GM19455 (cell line): ENCODE measurements around the gene TTC19.
A peak's percentile ranks its signal among the peaks of the same experiment; 100 is the strongest.
"Not testable (repeated sequence)": the region's sequence is repeated elsewhere in the genome, so short reads cannot be mapped to it uniquely, and the experiment has no call there.

Experiments
- ATAC-seq: cut with Tn5 transposase; IDR thresholded peaks from one replicate; pipeline ENCODE4 v1.9.1; 2021; ENCODE audit not compliant: unreplicated experiment

Gene TTC19

DNA sequence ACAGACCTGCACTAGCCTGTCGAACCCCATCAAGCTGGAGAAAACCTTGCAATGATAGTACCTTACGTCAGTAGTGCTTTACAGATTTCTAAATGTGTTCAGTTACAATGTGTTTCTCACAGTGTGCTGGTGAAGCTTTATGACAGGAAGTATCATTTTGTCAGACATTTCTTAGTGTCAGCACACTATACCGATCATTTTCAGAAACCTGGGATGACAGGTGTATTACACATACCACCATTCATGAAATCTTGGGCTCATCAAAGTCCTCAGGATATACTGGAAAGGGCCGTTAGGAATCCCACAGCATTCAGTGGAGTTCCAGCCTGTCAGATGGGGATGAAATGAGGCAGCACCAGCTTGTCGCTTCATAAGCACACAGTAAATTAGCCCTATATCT is 27.3 kb downstream of the TTC19 start:
- ATAC-seq: no peak

GRCh38 chr17:16027708-16028584 is 28.3 kb downstream of the TTC19 start:
- peak; percentile 88 for ATAC-seq

GRCh38 chr17:16033729-16034349 is 34.2 kb downstream of the TTC19 start:
- ATAC-seq: no peak

DNA sequence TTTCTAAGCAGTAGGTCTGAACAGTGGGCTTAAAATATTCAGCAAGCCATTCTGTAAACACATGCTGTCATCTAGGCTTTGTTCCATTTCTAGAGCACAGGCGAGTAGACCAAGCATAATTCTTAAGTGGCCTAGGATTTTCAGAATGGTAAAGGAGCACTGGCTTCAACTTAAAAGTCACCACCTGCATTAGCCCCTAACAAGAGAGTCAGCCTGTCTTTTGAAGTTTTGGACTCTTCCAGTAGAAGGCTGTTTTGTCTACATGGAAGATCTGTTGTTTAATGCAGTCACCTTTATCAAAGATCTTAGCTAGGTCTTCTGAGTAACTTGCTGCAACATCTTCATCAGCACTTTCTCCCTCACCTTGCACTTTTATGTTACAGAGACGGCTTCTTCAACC is 36.6 kb downstream of the TTC19 start:
- ATAC-seq: no peak

DNA sequence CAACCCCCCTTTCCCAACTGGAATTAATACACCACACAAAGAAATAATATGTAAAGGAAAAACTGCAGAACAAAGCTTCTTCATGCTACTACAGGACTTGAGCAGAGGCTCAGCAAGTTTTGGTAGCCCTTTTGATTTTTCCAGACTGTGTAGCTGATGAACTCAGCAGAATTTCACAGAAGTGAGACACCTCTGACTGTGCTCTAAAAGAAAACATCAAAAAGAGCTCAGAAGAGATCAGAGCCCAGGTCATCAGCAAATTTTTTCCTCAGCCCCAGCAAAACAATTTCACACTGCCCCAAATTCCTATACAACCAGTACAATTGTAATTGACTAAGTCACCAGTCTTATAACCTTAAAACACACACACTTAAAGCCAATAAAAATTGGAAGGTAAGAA is 38.0 kb downstream of the TTC19 start:
- no peak for ATAC-seq

DNA sequence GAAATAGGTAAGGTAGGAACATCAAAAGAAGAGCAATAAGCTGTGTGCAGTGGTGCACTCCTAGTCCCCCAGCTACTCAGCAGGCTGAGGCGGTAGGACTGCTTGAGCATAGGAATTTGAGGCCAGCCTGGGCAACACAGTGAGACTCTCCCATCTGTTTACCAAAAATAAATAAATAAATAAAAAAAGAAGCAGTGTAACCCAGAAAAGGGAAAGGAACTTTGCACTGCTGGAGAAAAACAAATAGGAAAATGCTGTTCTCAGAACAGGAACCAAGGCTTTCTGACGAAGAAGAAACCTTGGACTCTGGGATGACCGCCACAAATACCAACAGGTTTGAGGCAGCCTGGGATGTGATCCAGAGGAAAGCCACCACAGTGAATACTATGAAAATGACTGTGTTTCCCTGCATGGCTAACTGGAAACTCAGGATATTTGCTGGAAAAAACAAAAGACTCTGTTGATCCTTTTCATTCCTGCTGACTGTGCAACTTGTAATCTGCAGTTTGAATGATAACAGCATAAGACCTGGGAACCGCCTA is 41.2 kb downstream of the TTC19 start:
- no peak for ATAC-seq

DNA sequence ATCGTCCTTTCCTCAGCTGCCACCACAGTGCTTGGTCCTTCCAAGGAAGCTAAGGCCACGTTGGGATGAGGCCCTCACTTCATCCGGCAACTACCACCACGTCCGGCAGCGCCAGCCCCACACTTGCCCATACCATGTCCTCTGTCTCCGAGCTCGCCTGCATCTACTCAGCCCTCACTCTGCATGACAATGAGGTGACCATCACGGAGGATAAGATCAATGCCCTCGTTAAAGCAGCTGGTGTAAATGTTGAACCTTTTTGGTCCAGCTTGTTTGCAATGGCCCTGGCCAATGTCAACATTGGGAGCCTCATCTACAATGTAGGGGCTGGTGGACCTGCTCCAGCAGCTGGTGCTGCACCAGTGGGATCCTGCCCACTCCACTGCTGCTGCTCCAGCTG is 44.9 kb downstream of the TTC19 start:
- no peak for ATAC-seq

GRCh38 chr17:16046966-16047365 is 47.3 kb downstream of the TTC19 start:
- no peak for ATAC-seq

DNA sequence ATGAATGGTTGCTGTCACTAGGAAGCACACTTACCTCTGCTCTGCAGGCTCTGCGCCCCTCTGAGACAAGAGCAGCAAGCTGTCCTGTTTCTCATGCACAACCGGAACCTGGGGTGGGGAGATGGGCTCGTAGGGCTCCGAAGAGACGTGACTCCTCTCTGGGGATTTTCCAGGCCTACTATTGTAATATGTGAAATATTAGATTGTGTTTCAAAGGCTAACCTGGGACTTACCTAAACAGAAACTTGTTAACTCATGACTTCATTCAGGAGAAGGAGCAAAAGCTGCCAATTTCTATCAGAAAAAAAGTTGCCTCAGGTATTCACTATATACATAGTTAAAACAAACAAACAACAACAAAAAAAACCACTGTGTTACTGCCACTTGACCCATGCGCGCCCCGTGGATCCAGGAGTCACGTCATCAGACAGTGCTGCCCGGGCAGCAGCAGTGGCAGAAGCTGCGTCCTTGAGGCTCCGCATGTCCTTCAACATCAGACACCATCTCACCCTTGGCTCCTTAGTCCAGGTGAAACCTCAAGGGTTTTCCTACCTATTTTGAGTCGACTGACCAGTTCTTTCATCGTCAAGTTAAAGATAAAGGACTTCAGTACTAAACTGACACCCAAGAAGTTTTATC is 49.3 kb downstream of the TTC19 start:
- no peak for ATAC-seq

GRCh38 chr17:16050844-16051243 is 51.2 kb downstream of the TTC19 start:
- no peak for ATAC-seq

GRCh38 chr17:16052486-16052885 is 52.9 kb downstream of the TTC19 start:
- no peak for ATAC-seq

- not testable (repeated sequence) for ATAC-seq
Observed at GRCh38 chr17:16055139-16055538, 55.5 kb downstream of the TTC19 start.

- ATAC-seq: no peak
Observed at GRCh38 chr17:16061631-16062030, 62.0 kb downstream of the TTC19 start.

DNA sequence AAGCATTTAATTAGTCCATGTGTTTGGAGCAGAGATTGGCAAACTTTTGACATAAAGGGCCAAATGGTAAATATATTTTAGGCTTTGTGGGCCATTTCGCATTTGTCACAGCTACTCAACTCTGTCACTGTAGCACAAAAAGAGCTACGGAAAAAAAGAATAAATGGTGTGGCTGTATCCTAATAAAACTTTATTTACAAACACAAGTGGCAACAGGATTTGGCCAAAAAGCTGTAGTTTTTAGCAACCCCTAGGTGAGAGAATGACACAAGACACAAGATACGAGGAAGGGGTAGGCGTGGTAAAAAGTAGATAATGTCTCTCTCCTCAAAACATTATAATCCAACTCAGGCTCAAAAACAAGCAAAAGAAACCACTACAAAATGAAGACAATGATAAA is 66.5 kb downstream of the TTC19 start:
- ATAC-seq: no peak

DNA sequence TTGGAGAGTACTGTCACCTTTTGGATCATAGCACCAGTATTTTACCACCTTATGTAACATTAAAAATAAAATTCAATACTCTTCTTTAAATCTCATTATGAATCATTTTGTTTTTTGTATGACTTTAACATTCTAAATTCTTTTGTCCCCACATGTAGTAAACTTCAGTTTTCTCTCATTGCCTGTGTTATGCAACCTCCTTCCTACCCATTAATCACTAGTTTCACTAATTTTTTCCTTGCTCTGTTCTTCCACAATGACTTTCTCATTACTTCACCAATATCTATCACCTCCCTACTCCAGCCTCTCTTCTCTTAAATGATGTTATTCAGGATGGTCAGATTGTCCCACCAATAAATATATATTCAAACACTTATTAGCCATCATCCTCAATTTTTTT is 68.7 kb downstream of the TTC19 start:
- ATAC-seq: no peak

DNA sequence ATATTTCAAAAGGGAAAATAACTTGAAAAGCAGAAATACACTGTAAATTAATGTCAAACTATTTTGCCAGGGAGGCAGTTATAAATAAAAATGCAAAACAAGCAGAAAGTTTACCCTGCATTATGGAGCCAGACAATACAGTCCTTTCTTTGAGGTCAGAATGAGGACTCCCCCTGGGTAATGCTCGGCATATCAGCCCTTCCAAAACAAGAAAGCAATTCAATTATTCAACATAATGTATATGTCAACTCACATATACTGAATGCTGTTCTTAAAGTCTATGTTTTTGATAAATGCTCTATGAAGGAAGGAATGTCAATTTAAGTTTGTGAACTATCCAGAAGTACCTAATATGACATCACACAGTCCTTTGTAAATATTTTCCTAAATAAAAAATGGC is 72.4 kb downstream of the TTC19 start:
- ATAC-seq: no peak

GRCh38 chr17:16073845-16074244 is 74.2 kb downstream of the TTC19 start:
- ATAC-seq: no peak

GRCh38 chr17:16074423-16074822 is 74.8 kb downstream of the TTC19 start:
- no peak for ATAC-seq

DNA sequence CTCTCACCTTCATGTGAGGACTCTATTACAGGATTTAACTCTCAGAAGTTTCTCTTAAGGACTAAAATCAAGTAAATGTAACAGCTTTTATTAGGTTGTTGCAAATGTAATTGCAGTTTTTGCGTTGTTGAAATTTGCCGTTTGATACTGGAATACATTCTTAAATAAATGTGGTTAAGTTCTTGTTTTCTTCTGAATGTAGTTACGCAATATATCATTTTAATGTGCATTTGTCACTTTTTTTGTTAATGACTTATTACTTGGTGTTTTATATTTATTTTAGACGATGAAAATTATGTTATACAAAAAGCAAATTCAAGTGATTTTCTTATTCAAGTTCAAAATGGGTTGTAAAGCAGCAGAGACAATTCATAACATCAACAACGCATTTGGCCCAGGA is 76.3 kb downstream of the TTC19 start:
- ATAC-seq: no peak
